ENCODE measurements around the gene S100A6.

DNA sequence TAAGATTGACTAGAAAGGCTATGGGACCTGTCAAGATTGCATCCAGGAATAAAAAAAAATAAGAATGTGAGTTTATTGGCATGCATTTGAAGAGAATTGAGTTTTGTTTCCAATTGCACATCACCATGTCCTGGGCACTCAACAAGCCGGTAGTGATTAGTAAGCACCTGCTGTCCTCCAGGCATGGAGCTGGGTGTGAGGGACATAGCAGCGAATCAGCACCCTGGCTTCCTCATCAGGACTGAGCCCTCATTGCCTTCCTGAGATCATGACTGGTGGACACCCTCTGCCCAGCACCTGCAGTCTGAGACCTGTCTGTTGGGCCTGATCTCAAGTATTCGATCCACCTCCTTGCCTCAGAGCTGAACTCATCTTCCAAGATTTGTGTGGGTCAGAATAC lies 26.8 kb downstream of the S100A6 start:
- TF ChIP-seq POLR2A (IDR thresholded peaks at IDR 0.05; ENCODE audit: low read depth, low read length) = no peak
- TF ChIP-seq POLR2AphosphoS5 (IDR thresholded peaks at IDR 0.05; ENCODE audit: low read depth, low read length) = no peak

Data from GM12892 (cell line).